ENCODE measurements around the gene MYL6B.

- TF ChIP-seq CTCF (conservative IDR thresholded peaks at IDR 0.05): no peak
- TF ChIP-seq ZFX (IDR thresholded peaks at IDR 0.05): no peak
These were observed 6.6 kb downstream of the MYL6B start for GRCh38 chr12:56158926-56159461.
